ENCODE results near the gene TMEM134.

Gene TMEM134

GRCh38 chr11:67437082-67437808 is 31.8 kb downstream of the TMEM134 start, which contains the start of gene PTPRCAP:
Gene PTPRCAP, minus strand, starts transcription at chr11:67437682. Its CDS starts 63 bp downstream, at chr11:67437619.
- no peak for FAIRE-seq
- no peak for TF ChIP-seq CTCF (IDR thresholded peaks at IDR 0.05; ENCODE audit: insufficient read depth, missing control alignments)
- no peak for DNase-seq (ENCODE audit: insufficient read length, low spot score)

- no peak for TF ChIP-seq CTCF (IDR thresholded peaks at IDR 0.05; ENCODE audit: insufficient read depth, missing control alignments)
- DNase-seq (ENCODE audit: insufficient read length, low spot score) (no peak), FAIRE-seq (no peak)
Measured at GRCh38 chr11:67436459-67437081, 32.5 kb downstream of the TMEM134 start.

GRCh38 chr11:67435727-67436458 is 33.2 kb downstream of the TMEM134 start:
- no peak for TF ChIP-seq CTCF (IDR thresholded peaks at IDR 0.05; ENCODE audit: insufficient read depth, missing control alignments)
- DNase-seq (ENCODE audit: insufficient read length, low spot score) (no peak), FAIRE-seq (no peak)

- FAIRE-seq = no peak
Measured at GRCh38 chr11:67435031-67435726, 33.9 kb downstream of the TMEM134 start.

GRCh38 chr11:67434395-67434881 is 34.6 kb downstream of the TMEM134 start:
- FAIRE-seq (no peak), DNase-seq (ENCODE audit: insufficient read length, low spot score) (no peak)
- no peak for TF ChIP-seq CTCF (IDR thresholded peaks at IDR 0.05; ENCODE audit: insufficient read depth, missing control alignments)

More at GRCh38 chr11:67435031-67435726, 33.9 kb downstream of the TMEM134 start:
- TF ChIP-seq CTCF (IDR thresholded peaks at IDR 0.05; ENCODE audit: insufficient read depth, missing control alignments) = no peak
- DNase-seq (ENCODE audit: insufficient read length, low spot score) = no peak

GRCh38 chr11:67433536-67434394 is 35.3 kb downstream of the TMEM134 start:
- TF ChIP-seq CTCF (IDR thresholded peaks at IDR 0.05; ENCODE audit: insufficient read depth, missing control alignments) = no peak
- FAIRE-seq = no peak
- DNase-seq (ENCODE audit: insufficient read length, low spot score) = no peak

All from D721Med (cell line).